SK-N-SH (cell line): ENCODE measurements around the gene SPATA13. TPM values are rescaled to one million over a fixed set of nuclear protein-coding genes. Genes with fewer than 3 reads are reported as not detected.

Experiments
- CTCF ChIA-PET: fragments of 300-600, 350-600 bp; formaldehyde crosslinking; extraction: SDS; loops from one replicate; lab custom pipeline; 2021; lab: Yijun Ruan, JAX
- POLR2A ChIA-PET: fragments of 350-600 bp; sonication (Branson Sonifier 250); formaldehyde crosslinking; extraction: SDS; loops from one replicate; lab custom pipeline; 2020; ENCODE audit warnings: antibody characterized with exemption, inconsistent platforms; lab: Yijun Ruan, JAX
- DNase-seq: peaks from one replicate; pipeline ENCODE4 v3.0.0; 2012
- H2AFZ ChIP-seq: fragments of 200-600 bp; sonication (generic); 2 replicates; pipeline ENCODE4 v1.8.1; 2016; ENCODE audit warnings: antibody characterized with exemption, mild to moderate bottlenecking, low read depth
- H3F3A ChIP-seq: fragments of 200-600 bp; sonication (generic); replicated peaks from 2 replicates; pipeline ENCODE3; 2016; ENCODE audit warnings: antibody characterized with exemption, mild to moderate bottlenecking; ENCODE audit not compliant: insufficient read depth
- H3K27ac ChIP-seq, 2 experiments: fragments of 200-500 bp in 1 of 2; fragments of 200-600 bp in 1 of 2; sonication (Bioruptor generic) in 1 of 2; sonication (generic), shearing (Covaris generic) in 1 of 2; 2 replicates each; pipeline versions ENCODE4 v1.5.1 to v1.6.1; 2014 to 2016; ENCODE audit warnings: low read depth in 2 of 2, inconsistent platforms in 1 of 2, low read length in 1 of 2, mild to moderate bottlenecking in 1 of 2, mixed read lengths in 1 of 2
- H3K27me3 ChIP-seq: fragments of 200-600 bp; sonication (generic), shearing (Covaris generic); 2 replicates; pipeline ENCODE4 v1.6.1; 2016; ENCODE audit warnings: mixed run types; ENCODE audit not compliant: insufficient read depth
- H3K36me3 ChIP-seq, 2 experiments: fragments of 200-500 bp in 1 of 2; fragments of 200-600 bp in 1 of 2; sonication (Bioruptor generic) in 1 of 2; sonication (generic) in 1 of 2; replicated peaks in 1 of 2; 2 replicates each; pipeline versions ENCODE3 to v1.5.1; 2014 to 2016; ENCODE audit warnings: low read length in 1 of 2, mild to moderate bottlenecking in 1 of 2; ENCODE audit not compliant: insufficient read depth in 2 of 2, control insufficient read depth in 1 of 2
- H3K4me1 ChIP-seq, 2 experiments: fragments of 200-500 bp in 1 of 2; fragments of 200-600 bp in 1 of 2; sonication (Bioruptor generic) in 1 of 2; sonication (generic), shearing (Covaris generic) in 1 of 2; 2 replicates each; pipeline versions ENCODE4 v1.5.1 to v1.6.1; 2014 to 2016; ENCODE audit warnings: low read depth in 1 of 2, low read length in 1 of 2, mixed run types in 1 of 2; ENCODE audit not compliant: insufficient read depth in 2 of 2, control insufficient read depth in 1 of 2
- H3K4me2 ChIP-seq: fragments of 200-600 bp; sonication (generic), shearing (Covaris generic); 2 replicates; pipeline ENCODE4 v1.6.1; 2017; ENCODE audit warnings: mixed run types
- H3K4me3 ChIP-seq, 2 experiments: fragments of 200-500 bp in 1 of 2; fragments of 200-600 bp in 1 of 2; sonication (Bioruptor generic) in 1 of 2; sonication (generic), shearing (Covaris generic) in 1 of 2; 2 replicates each; pipeline versions ENCODE4 v1.5.1 to v1.8.1; 2014 to 2016; ENCODE audit warnings: low read depth in 2 of 2, inconsistent platforms in 1 of 2, low read length in 1 of 2, mild to moderate bottlenecking in 1 of 2, mixed read lengths in 1 of 2, moderate library complexity in 1 of 2
- H3K79me2 ChIP-seq: fragments of 200-600 bp; sonication (generic); 2 replicates; pipeline ENCODE4 v1.8.1; 2017; ENCODE audit warnings: mild to moderate bottlenecking; ENCODE audit not compliant: insufficient read depth
- H3K9ac ChIP-seq: fragments of 200-600 bp; sonication (generic); 2 replicates; pipeline ENCODE4 v1.6.1; 2017; ENCODE audit warnings: mixed run types
- H3K9me2 ChIP-seq: fragments of 200-600 bp; sonication (generic); 2 replicates; pipeline ENCODE4 v1.6.1; 2017; ENCODE audit warnings: mixed run types
- H3K9me3 ChIP-seq: fragments of 200-600 bp; sonication (generic); 2 replicates; pipeline ENCODE4 v1.6.1; 2017; ENCODE audit warnings: mixed run types, mild to moderate bottlenecking, moderate library complexity
- H4K20me1 ChIP-seq: fragments of 200-600 bp; sonication (generic); 2 replicates; pipeline ENCODE4 v1.6.1; 2017; ENCODE audit warnings: mild to moderate bottlenecking, mixed run types; ENCODE audit not compliant: insufficient read depth
- ELF1 ChIP-seq: IDR thresholded peaks from 2 replicates; pipeline ENCODE4 v1.4.0; 2012
- EP300 ChIP-seq, 2 experiments: IDR thresholded peaks; 2 replicates each; pipeline versions ENCODE4 v1.4.0 to v1.6.1; 2012; ENCODE audit warnings: borderline replicate concordance in 1 of 2, low read depth in 1 of 2, low read length in 1 of 2
- EZH2phosphoT487 ChIP-seq: fragments of 200-600 bp; sonication (generic); IDR thresholded peaks from 2 replicates; pipeline ENCODE4 v1.6.1; 2017; ENCODE audit warnings: low read depth, mixed run types, mild to moderate bottlenecking, antibody characterized with exemption, moderate library complexity, borderline replicate concordance
- FOSL2 ChIP-seq: IDR thresholded peaks from 2 replicates; pipeline ENCODE4 v1.4.0; 2012; ENCODE audit warnings: low read depth, mild to moderate bottlenecking, moderate library complexity, borderline replicate concordance
- FOXJ3 ChIP-seq: sonication (generic); formaldehyde crosslinking; IDR thresholded peaks from 2 replicates; pipeline ENCODE4 v1.5.1; 2020; ENCODE audit warnings: mild to moderate bottlenecking, missing genetic modification reagents
- GATA2 ChIP-seq: sonication (generic); formaldehyde crosslinking; IDR thresholded peaks from 2 replicates; pipeline ENCODE4 v1.5.0; 2020; ENCODE audit warnings: mild to moderate bottlenecking, missing genetic modification reagents
- MEF2A ChIP-seq: IDR thresholded peaks from 2 replicates; pipeline ENCODE4 v1.4.0; 2012; ENCODE audit warnings: low read depth, borderline replicate concordance
- MXI1 ChIP-seq: IDR thresholded peaks from 2 replicates; pipeline ENCODE4 v1.6.1; 2012; ENCODE audit warnings: mild to moderate bottlenecking, low read depth, low read length, improper control_type of control experiment
- NFIC ChIP-seq: IDR thresholded peaks from 2 replicates; pipeline ENCODE4 v1.4.0; 2012; ENCODE audit warnings: borderline replicate concordance
- NRF1 ChIP-seq: IDR thresholded peaks from 2 replicates; pipeline ENCODE4 v1.6.1; 2012; ENCODE audit warnings: low read depth, mild to moderate bottlenecking, low read length
- POLR2AphosphoS5 ChIP-seq: IDR thresholded peaks from 2 replicates; pipeline ENCODE4 v1.6.1; 2012; ENCODE audit warnings: low read depth, low read length
- SMC3 ChIP-seq: IDR thresholded peaks from 2 replicates; pipeline ENCODE4 v1.6.1; 2012; ENCODE audit warnings: low read depth, low read length, improper control_type of control experiment
- TCF12 ChIP-seq: IDR thresholded peaks from 2 replicates; pipeline ENCODE4 v1.4.0; 2012
- TEAD4 ChIP-seq: IDR thresholded peaks from 2 replicates; pipeline ENCODE4 v1.4.0; 2012; ENCODE audit warnings: mild to moderate bottlenecking, borderline replicate concordance; ENCODE audit not compliant: insufficient read depth
- USF1 ChIP-seq: IDR thresholded peaks from 2 replicates; pipeline ENCODE4 v1.4.0; 2012; ENCODE audit warnings: low read depth, borderline replicate concordance
- WGBS: methylation state at CpG from one replicate; pipeline ENCODE4 v1.1.6; 2017; ENCODE audit warnings: low lambda C conversion rate; 5-methylcytosine and 5-hydroxymethylcytosine counted together
- polyA plus RNA-seq, 3 experiments: library from polyadenylated mRNA; depleted of rRNA; stranded (reverse); fragments of >200 nt; gene quantifications; 2 replicates each; pipeline ENCODE4 v1.2.3, GENCODE V29; 2012
- TF ChIP-seq, protein P1 (sequence below): IDR thresholded peaks from 2 replicates; pipeline ENCODE4 v1.4.0; 2012; ENCODE audit warnings: low read depth
- TF ChIP-seq, protein P2 (sequence below): fragments of 150-350 bp; IDR thresholded peaks from 2 replicates; pipeline ENCODE4 v1.6.1; 2016; ENCODE audit warnings: mild to moderate bottlenecking, low read depth, low read length
- TF ChIP-seq, protein P3 (sequence below): fragments of 200-600 bp; sonication (generic); IDR thresholded peaks from 2 replicates; pipeline ENCODE4 v1.6.1; 2017; ENCODE audit warnings: antibody characterized with exemption, mild to moderate bottlenecking, moderate library complexity
- TF ChIP-seq, protein P4 (sequence below): fragments of 150-350 bp; IDR thresholded peaks from 2 replicates; pipeline ENCODE4 v1.6.1; 2017; ENCODE audit warnings: antibody characterized with exemption, low read length, low read depth, borderline replicate concordance

Gene SPATA13
- polyA plus RNA-seq, 1 of the 3 experiments (the other 2 are of a cell fraction), result 4.3 TPM

- TF ChIP-seq USF1, result no peak
- TF ChIP-seq MEF2A, result no peak
- no peak for TF ChIP-seq SMC3
- no peak for TF ChIP-seq FOXJ3
- TF ChIP-seq NRF1, result no peak
Measured at GRCh38 chr13:24168392-24168750, 7.9 kb downstream of the SPATA13 start (continued).

GRCh38 chr13:24168979-24169378 is 8.5 kb downstream of the SPATA13 start:
- CTCF ChIA-PET, result interaction anchor here (0.9 to 1.2 kb wide), 2 partner anchors 116 to 149 kb away, joined by 3 read pairs; no protein-coding TSS in a partner anchor
- H3K9me3 ChIP-seq, result no peaks in the 10 kb centered on the region
- DNase-seq, result no peak
- H3F3A ChIP-seq, result no peaks in the 10 kb centered on the region
- WGBS, result 92% methylated on average over 5 of the region's 5 CpGs
- no peaks in the 10 kb centered on the region for H3K27me3 ChIP-seq
- H3K9ac ChIP-seq, result no peak overlapping the region
- H2AFZ ChIP-seq, result no peak overlapping the region
- no peak overlapping the region for H3K4me3 ChIP-seq
- no peaks in the 10 kb centered on the region for H3K36me3 ChIP-seq
- H3K4me2 ChIP-seq, result no peak overlapping the region
- H3K79me2 ChIP-seq, result no peaks in the 10 kb centered on the region
- H3K9me2 ChIP-seq, result no peaks in the 10 kb centered on the region
- no peaks in the 10 kb centered on the region for H3K4me1 ChIP-seq
- no peak overlapping the region for H3K27ac ChIP-seq
- TF ChIP-seq EP300 (IDR thresholded peaks at IDR 0.05; ENCODE audit: borderline replicate concordance in 1 of 2, low read depth in 1 of 2, low read length in 1 of 2), result no peak
- TF ChIP-seq TCF12, result no peak
- TF ChIP-seq, all 33 proteins: peak for 0
- POLR2A ChIA-PET, result no interaction called here
- no peaks in the 10 kb centered on the region for H4K20me1 ChIP-seq

DNA sequence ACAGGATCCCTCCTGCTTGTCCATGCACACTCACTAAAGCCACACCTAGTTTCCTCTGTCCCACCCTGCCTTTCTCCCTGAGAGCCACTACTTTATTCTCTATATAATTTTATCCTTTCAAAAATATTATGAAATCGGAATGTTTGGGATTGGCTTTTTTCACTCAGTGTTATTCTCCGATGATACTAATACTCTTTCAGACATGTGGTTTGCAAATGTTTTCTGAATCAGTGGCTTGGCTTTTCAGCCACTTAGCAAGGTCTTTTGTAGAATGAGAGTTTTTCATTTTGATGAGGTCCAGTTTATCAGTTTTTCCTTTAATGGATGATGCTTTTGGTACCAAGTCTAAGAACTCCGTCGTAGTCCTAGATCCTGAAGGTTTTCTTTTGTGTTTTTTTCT is 11.6 kb downstream of the SPATA13 start:
- Histone ChIP-seq H3K9me3 (no peaks in the 10 kb centered on the region), H3K9me2 (no peaks in the 10 kb centered on the region), H3K36me3 (no peaks in the 10 kb centered on the region), H3K4me1 (peaks cover 0 to 2% of the 10 kb centered on the region in 2 experiments; a peak in 1 of 4 replicates), H3K4me3 (no peak overlapping the region), H3K27me3 (no peaks in the 10 kb centered on the region), H3F3A (no peaks in the 10 kb centered on the region), H2AFZ (no peak overlapping the region), H3K4me2 (no peak overlapping the region), H3K27ac (no peak overlapping the region), H3K9ac (no peak overlapping the region), H3K79me2 (no peaks in the 10 kb centered on the region), H4K20me1 (no peaks in the 10 kb centered on the region)
- 97% methylated on average over 4 of the region's 4 CpGs for WGBS
- POLR2A ChIA-PET, result no interaction called here
- no peak for DNase-seq
- CTCF ChIA-PET, result interaction anchor here (1.5 kb wide), 1 partner anchor 32 kb away, joined by 3 read pairs; no protein-coding TSS in a partner anchor
- TF ChIP-seq SMC3 (no peak), NRF1 (no peak), EZH2phosphoT487 (no peak), MXI1 (no peak), ELF1 (no peak), FOSL2 (no peak), TEAD4 (no peak), POLR2AphosphoS5 (no peak), MEF2A (no peak), NFIC (no peak), GATA2 (no peak), EP300 (IDR thresholded peaks at IDR 0.05; ENCODE audit: borderline replicate concordance in 1 of 2, low read depth in 1 of 2, low read length in 1 of 2) (no peak)
- TF ChIP-seq, protein P1, sequence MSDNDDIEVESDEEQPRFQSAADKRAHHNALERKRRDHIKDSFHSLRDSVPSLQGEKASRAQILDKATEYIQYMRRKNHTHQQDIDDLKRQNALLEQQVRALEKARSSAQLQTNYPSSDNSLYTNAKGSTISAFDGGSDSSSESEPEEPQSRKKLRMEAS, result no peak
- TF ChIP-seq, protein P2, sequence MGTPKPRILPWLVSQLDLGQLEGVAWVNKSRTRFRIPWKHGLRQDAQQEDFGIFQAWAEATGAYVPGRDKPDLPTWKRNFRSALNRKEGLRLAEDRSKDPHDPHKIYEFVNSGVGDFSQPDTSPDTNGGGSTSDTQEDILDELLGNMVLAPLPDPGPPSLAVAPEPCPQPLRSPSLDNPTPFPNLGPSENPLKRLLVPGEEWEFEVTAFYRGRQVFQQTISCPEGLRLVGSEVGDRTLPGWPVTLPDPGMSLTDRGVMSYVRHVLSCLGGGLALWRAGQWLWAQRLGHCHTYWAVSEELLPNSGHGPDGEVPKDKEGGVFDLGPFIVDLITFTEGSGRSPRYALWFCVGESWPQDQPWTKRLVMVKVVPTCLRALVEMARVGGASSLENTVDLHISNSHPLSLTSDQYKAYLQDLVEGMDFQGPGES, result no peak
- TF ChIP-seq, protein P3, sequence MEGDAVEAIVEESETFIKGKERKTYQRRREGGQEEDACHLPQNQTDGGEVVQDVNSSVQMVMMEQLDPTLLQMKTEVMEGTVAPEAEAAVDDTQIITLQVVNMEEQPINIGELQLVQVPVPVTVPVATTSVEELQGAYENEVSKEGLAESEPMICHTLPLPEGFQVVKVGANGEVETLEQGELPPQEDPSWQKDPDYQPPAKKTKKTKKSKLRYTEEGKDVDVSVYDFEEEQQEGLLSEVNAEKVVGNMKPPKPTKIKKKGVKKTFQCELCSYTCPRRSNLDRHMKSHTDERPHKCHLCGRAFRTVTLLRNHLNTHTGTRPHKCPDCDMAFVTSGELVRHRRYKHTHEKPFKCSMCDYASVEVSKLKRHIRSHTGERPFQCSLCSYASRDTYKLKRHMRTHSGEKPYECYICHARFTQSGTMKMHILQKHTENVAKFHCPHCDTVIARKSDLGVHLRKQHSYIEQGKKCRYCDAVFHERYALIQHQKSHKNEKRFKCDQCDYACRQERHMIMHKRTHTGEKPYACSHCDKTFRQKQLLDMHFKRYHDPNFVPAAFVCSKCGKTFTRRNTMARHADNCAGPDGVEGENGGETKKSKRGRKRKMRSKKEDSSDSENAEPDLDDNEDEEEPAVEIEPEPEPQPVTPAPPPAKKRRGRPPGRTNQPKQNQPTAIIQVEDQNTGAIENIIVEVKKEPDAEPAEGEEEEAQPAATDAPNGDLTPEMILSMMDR, result no peak
- TF ChIP-seq, protein P4, sequence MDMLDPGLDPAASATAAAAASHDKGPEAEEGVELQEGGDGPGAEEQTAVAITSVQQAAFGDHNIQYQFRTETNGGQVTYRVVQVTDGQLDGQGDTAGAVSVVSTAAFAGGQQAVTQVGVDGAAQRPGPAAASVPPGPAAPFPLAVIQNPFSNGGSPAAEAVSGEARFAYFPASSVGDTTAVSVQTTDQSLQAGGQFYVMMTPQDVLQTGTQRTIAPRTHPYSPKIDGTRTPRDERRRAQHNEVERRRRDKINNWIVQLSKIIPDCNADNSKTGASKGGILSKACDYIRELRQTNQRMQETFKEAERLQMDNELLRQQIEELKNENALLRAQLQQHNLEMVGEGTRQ, result no peak
